CD4-positive, alpha-beta T cell treated with Interleukin-12 subunit alpha and Interleukin-12 subunit beta, for 1 hour (primary cell): ENCODE measurements around the gene NKPD1.
"Not testable (repeated sequence)": the region's sequence is repeated elsewhere in the genome, so short reads cannot be mapped to it uniquely, and the experiment has no call there.

Experiments used
- DNase-seq: peaks from one replicate; pipeline ENCODE4 v3.0.0-alpha.2; 2020

NKPD1 gene

DNA sequence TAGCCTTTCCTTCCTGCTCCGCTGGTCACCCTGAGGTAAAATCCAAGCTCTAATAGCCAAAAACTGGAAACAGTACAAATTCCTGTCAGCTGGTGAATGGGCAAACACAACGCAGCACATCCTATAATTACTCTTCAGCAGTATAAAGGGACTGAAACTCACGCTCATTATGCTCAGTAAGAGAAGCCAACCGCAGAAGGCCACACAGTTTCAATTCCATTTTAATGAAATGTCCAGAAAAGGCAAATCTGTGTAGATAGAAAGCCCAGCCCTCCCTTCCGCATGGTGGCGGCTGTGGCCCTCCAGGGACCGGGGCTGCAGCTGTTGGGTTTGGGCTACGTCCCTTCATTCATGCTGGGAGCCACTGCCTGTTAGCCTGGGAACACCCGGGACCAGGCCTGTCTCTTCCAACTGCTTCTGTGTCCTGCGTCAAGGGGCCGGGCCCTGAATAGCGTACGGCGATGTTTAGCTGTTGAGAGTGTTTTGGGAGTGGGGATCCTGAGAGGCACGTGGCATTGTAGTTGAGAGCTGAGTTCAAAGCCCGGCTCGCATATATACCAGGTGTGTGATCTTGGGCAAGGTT is 23.5 kb downstream of the NKPD1 start:
- no peak for DNase-seq

DNA sequence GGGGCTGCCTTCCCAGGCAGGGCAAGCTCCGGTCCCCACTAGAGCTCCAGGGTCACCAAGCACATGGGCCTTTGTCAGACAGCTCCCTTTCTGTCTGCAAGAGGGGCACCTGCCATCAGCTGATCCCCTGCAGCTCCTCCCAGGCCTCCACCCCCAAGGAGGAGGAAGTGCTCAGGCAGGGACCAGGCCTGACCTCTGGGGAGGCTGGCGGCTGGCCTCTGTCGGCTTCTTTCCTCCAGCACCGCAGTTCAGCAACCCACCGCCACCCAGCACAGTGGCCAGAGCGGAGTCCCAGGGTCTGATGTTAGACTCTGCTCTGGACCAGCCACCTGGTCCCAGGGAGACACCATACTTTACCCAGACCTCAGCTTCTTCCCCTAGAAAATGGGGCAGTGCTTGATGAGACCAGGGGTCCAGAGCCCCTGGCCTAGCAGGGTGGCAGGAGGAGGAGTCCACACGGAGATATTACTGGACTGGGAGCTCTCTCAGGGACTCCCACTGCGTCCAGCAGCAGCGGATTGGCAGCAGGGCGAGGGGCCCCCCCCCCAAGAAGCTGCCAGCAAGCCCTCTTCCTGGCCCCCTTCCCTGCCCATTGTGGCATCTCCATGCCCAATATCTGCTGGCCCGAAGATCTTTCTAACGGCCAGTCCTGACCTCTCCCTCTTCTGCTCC is 24.1 kb downstream of the NKPD1 start:
- no peak for DNase-seq

DNA sequence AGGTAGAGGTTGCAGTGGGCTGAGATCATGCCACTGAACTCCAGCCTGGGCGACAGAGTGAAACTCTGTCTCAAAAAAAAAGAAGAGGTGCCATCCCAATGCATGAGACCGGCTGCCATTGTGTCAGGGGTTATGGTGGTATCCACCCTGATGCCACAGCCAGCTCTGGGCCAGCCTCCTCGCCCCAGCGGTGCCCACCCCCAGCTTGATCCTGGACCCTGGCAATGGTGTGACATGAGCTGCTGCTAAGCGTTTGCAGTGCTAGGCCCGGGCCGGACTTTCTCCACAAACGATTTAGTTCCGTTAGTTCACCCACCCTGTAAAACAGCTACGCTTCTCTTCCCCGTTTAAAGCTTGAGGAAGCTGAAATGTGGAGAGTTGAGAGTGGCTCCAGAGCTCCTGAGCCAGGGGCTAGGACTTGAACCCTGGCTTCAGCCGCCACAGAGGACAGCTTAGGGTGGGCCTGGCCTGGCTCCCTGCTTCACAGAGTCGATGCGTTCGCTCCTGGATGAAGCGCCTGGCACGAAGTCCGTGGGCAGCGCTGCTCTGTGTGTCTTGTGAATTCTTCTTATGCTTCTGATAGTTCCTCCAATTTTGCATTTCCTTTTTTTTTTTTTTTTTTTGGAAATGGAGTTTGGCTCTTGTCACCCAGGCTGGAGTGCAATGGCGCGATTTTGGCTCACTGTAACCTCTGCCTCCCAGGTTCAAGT is 25.5 kb downstream of the NKPD1 start:
- DNase-seq = no peak

- no peak for DNase-seq
Measured at GRCh38 chr19:45133661-45134060, 27.1 kb downstream of the NKPD1 start.

DNA sequence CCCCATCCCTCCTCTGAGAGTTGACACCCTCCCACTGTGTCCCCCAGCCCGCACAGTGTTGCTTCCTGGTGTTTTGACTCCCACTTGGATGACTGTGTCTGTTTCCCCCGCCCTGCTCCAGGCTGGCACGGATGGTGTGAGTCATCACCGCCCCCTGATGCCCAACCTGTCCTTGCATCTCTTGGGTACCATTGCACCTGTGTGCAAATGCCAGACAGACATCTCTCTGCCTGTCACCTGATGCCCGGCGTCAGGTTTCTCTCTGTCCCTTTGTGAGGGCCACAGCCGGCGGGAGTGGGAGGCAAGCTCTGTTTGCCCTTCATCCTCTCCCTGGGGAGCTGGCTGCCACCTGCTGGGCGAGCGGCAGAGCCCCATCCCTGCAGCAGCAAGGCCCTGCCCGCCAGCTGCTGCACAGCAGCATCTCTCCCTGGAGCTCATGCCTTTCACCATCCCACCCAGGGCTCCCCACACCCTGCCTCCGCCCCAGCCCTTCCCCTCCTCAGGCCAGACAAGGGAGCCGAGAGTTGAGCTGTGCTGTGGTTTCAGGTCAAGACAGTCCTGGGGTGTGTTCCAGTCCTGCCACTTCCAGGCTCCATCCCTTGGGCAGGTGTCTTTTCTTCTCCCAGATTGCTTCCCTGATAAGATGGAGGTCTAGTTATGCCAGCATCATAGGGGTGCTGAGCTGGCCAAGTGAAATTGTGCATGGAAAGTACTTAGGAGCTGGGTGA is 29.7 kb downstream of the NKPD1 start:
- DNase-seq = peak; percentile 6

DNA sequence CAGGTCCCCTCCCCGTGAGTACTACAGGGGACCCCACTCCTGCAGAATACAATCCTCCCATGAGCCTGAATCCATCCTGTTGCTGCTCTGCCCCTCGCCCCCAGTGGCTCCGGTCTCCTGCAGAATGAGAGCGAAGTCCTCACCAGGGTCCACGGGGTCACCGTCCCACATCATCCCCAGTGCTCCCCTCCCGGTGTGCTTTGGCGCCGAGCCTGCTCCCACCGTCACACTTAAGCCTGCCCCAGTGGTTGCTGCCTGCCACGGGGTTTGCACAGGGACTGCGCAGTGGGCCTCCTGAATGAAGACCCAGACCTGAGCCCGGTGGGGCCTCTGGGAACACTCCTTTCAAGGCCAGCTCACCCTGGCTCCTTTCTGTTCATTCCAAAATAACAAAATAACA is 30.5 kb downstream of the NKPD1 start:
- DNase-seq = no peak

- no peak for DNase-seq
Measured at GRCh38 chr19:45128806-45129205, 32.0 kb downstream of the NKPD1 start.

GRCh38 chr19:45128146-45128545 is 32.6 kb downstream of the NKPD1 start:
- DNase-seq = no peak

DNA sequence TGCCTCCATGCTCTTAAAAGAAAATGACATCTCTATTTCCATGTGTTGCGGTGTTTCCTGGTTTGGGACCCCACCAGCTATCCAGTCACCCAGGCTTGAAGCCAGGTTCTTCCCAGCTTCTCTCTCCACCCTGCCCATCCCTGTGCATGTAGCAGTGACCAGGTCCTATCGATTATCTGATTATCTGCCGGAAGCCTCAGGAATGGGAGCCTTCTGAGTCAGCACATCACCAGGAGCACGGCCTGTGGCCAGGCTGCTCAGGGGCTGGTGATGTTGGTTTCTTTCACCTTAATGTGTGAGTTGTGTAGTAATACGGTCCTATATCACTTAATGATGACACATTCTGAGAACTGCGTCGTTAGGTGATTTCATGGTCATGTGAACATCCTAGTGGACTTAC is 34.1 kb downstream of the NKPD1 start:
- DNase-seq = no peak

DNA sequence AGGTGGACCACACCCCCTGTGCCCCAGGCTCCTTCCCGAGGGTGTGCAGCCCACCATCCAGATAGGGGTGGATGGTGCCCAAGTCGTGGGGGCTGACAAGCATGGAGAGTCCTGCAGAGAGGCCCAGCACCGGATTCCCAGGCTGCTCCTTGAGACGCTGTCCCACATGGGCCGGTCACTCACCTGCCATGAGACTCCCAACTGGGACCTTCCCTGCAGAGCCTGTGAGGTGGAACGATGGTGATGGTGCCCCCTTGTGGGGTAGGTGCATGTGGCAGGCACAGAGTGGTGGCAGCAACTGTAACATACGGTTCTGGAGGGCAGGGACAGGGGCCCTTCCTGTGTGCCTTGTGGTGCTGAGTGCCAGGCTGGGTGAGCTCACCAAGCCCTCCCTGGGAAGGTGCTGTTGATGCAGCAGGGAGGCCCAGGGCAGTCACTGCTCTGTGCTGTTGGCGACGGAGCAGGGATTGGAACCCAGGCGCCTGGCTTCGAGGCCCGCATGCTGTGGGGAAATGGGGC is 34.7 kb downstream of the NKPD1 start:
- DNase-seq = peak; percentile 73

DNA sequence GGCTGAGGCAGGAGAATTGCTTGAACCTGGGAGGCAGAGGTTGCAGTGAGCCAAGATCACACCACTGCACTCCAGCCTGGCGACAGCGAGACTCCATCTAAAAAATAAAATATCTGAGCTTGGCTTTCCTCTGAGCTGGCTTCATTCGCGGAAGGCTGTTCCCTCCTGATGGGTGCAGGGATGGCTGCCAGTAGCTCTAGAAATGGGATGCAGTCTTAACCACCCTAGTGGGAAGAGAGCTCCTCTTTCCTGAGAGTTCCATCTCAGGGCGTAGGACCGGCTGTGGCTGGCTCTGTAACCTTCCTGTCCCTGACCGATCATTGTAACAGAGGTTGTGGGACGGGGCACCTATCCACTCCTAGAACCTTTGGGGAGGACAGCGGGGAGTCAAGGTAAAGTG is 35.4 kb downstream of the NKPD1 start:
- DNase-seq = no peak

- no peak for DNase-seq
Measured at GRCh38 chr19:45124021-45124420, 36.8 kb downstream of the NKPD1 start.

GRCh38 chr19:45123440-45123850 is 37.3 kb downstream of the NKPD1 start:
- DNase-seq = no peak

DNA sequence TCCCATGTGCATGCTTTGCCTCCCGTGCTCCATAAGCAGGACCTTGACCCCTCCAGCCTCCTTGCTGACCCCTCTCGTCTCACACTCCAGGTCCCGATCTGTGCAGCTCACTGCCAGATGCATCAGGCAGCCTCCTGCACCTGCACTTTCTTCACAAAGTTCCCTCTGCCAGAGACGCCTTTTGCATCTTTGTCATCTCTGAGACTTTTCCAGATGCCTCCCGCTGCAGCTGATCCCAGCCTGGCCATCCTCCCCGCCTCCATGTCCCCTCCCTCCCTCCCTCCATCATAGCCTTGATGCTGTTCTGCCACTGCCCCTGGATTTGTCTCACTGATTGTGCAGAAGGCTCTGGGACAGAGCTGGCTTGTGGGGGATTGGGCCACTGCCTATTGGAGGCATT is 38.0 kb downstream of the NKPD1 start:
- DNase-seq = no peak

GRCh38 chr19:45121827-45122345 is 38.9 kb downstream of the NKPD1 start:
- DNase-seq = no peak

DNA sequence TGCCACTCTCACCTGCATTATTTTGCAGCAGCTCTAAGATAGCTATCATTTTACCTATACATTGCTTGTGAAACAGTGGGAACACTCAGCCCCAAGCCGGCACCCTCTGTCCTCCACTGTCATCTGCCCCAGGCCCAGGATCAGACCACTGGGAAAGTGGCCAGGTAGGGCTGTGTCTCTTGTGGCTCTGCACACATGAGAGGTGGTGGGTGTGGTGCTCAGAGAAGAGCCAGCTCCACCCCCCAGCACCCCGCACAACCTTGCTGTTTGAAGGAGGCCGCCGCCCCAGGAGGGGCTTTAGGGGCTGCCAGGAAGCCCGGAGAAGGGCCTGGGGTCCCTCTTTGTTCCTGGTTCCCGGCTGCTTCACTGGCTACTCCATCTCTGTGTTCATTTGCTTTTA is 41.2 kb downstream of the NKPD1 start:
- DNase-seq = no peak

DNA sequence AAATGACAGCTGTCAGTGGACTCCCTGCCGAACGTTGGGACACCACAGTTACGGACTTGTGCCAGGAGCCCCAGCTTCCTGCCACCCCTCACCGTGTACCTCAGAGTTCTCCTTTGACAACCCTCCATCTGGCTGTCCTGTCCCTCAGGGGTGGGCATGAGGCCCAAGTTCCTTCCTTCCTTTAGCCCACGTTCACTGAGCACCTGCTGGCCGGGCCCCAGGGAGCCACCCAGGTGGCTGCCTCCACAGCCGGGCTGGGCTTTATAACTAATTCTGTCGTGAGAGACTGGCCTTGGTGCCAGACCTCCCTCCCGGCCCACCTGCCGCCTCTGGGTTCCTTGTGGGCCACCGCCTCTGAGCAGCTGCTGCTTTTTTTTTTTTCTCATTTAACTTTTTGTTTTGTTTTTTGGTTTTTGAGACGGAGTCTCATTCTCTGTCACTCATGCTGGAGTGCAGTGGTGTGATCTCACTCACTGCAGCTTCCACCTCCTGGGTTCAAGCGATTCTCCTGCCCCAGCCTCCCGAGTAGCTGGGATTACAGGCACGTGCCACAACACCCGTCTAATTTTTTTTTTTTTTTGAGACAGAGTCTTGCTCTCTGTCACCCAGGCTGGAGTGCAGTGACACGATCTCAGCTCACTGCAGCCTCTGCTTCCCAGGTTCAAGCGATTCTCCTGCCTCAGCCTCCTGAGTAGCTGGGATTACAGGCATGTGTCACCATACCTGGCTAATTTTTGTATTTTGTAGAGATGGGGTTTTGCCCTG is 42.0 kb downstream of the NKPD1 start:
- not testable (repeated sequence) for DNase-seq

GRCh38 chr19:45118106-45118505 is 42.7 kb downstream of the NKPD1 start:
- DNase-seq = no peak

DNA sequence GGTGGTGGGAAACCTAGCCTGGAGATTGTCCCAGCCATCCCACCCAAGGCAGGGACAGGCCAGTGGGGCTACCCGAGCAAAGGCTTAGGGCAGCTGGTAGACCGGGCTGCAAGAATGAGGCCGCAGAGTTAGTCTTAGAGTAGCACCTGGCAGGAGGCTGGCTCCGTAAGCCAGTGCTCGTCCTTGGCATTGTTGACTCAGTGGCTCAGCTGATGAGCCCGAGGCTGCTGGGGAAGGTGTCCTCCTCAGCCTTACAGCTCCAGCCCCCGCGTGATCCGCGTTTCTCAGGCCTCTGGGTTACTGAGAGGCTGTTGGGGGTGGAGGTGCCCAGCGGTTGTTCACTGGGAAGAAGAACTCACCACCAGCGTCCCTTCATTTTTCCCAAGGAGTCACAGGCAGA is 43.1 kb downstream of the NKPD1 start:
- no peak for DNase-seq

- DNase-seq = peak; percentile 27
Measured at GRCh38 chr19:45117167-45117594, 43.6 kb downstream of the NKPD1 start.

DNA sequence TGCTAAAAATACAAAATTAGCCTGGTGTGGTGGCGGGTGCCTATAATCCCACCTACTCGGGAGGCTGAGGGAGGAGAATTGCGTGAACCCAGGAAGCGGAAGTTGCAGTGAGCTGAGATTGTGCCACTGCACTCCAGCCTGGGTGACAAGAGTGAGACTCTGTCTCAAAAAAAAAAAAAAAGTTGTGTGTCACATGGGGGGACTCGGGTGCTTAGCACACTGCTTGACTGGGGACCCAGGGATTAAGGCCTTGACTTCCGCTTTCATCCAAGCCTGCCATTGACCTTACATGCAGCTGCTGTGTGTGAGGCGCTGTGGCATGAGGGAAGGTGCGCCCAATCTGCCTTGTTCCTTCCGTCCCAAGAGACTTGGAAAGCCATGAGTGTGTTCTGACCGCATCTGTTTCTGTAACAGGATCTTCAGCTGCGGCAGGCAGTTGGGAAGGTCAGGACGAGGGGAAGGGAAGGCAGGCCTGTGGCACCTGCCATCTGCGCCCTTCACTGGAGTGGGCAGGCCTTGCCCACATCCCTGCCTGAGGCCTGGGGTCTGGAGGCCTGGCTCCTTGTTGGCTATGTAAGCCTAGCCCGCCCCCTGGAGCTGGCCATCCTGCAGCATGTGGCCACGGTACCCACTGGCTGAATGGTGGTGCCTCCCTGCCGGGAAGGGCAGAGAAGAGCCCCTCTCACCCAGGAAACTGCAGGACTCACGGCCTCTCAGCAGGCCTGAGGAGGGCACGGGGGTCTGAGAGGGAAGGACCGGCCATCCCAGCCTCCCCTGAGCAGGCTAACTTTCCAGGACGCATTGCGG is 44.8 kb downstream of the NKPD1 start:
- no peak for DNase-seq

DNA sequence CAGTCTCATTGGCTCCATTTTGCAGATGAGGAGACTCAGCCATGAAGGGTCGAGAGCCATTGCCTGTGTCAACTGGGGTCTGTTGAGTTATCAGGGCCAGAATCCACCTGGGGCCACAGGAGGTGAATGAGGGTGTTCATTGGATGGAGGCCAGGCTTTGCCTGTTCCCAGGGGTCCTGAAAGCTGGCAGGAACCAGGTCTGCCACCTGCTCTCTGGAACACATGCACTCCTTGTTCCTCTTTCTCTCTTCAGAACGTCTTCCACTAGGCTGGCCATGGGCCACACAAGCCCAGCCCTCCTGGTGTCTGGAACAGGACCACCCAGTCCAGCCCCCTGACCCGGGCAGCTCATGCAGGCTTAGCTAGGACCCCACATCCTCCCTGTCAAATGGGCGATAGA is 46.7 kb downstream of the NKPD1 start:
- no peak for DNase-seq
